Right atrium auricular region (tissue), 2 donors: Measurements from ENCODE around the gene ALAD. TPM values are rescaled to one million over a fixed set of nuclear protein-coding genes. Genes with fewer than 3 reads are reported as not detected.
"Not testable (repeated sequence)": the region's sequence is repeated elsewhere in the genome, so short reads cannot be mapped to it uniquely, and the experiment has no call there.

Source experiments
- DNase-seq: peaks from one replicate; pipeline ENCODE4 v3.0.0-alpha.2; 2019; ENCODE audit warnings: low spot score
- H3K27ac ChIP-seq, 2 donors: fragments of 200-600 bp; sonication (generic); 1 replicate in 1 of 2; 2 replicates in 1 of 2; pipeline ENCODE4 v1.5.1; 2016 to 2019
- H3K27me3 ChIP-seq, 2 donors: fragments of 200-600 bp; sonication (generic); one replicate each; pipeline versions ENCODE4 v1.5.1 to v1.6.0; 2017 to 2019
- H3K36me3 ChIP-seq: fragments of 200-600 bp; sonication (generic); one replicate; pipeline ENCODE4 v1.5.1; 2016
- H3K4me1 ChIP-seq, 2 donors: fragments of 200-600 bp; sonication (generic); one replicate each; pipeline versions ENCODE4 v1.5.1 to v1.6.0; 2017 to 2019
- H3K4me3 ChIP-seq, 2 donors: fragments of 200-600 bp; sonication (generic); 1 replicate in 1 of 2; 2 replicates in 1 of 2; pipeline ENCODE4 v1.5.1; 2017 to 2019; ENCODE audit warnings: mild to moderate bottlenecking in 1 of 2, moderate library complexity in 1 of 2
- H3K9me3 ChIP-seq, 2 donors: fragments of 200-600 bp; sonication (generic); one replicate each; pipeline ENCODE4 v1.5.1; 2019
- total RNA-seq, 2 donors: library from RNA; depleted of rRNA; stranded (reverse); fragments of >200 nt; gene quantifications; one replicate each; pipeline ENCODE4 v1.1.0, GENCODE V29; 2016
- TF ChIP-seq, protein P1 (sequence below), 2 donors: fragments of 200-600 bp; sonication (generic); IDR thresholded peaks; one replicate each; pipeline ENCODE4 v1.5.1; 2019; ENCODE audit warnings: antibody characterized with exemption in 2 of 2

The ALAD gene
- total RNA-seq, 2 donors from 2014 or later = 16.2 to 17.8 TPM

DNA sequence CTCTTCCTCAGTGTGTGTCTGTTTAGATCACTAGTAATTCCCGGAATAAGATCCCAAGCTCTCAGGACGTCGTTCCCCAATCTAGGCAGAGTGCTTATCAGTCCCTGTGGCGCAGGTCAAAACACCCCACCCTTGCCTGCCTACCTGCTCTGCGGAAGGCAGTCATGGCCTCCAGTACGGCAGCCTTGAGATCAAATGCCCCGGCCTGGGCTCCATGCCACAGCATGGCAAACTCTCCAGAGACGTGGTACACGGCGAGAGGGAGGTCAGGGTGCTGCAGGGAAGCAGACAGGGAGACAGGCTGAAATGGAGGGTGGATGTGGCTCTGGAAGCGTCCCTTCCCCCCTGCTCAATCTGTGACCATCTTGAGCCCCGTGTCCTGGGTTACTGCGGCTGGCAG, 12.3 kb downstream of the ALAD start:
- Histone ChIP-seq H3K27me3 (no peaks in the 10 kb centered on the region), H3K36me3 (peaks cover 51% of the 10 kb centered on the region), H3K4me1 (no peaks in the 10 kb centered on the region), H3K9me3 (no peaks in the 10 kb centered on the region), H3K27ac (no peak overlapping the region), H3K4me3 (no peak overlapping the region)
- DNase-seq = no peak
- TF ChIP-seq, protein P1, sequence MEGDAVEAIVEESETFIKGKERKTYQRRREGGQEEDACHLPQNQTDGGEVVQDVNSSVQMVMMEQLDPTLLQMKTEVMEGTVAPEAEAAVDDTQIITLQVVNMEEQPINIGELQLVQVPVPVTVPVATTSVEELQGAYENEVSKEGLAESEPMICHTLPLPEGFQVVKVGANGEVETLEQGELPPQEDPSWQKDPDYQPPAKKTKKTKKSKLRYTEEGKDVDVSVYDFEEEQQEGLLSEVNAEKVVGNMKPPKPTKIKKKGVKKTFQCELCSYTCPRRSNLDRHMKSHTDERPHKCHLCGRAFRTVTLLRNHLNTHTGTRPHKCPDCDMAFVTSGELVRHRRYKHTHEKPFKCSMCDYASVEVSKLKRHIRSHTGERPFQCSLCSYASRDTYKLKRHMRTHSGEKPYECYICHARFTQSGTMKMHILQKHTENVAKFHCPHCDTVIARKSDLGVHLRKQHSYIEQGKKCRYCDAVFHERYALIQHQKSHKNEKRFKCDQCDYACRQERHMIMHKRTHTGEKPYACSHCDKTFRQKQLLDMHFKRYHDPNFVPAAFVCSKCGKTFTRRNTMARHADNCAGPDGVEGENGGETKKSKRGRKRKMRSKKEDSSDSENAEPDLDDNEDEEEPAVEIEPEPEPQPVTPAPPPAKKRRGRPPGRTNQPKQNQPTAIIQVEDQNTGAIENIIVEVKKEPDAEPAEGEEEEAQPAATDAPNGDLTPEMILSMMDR (IDR thresholded peaks at IDR 0.05) = no peak

DNA sequence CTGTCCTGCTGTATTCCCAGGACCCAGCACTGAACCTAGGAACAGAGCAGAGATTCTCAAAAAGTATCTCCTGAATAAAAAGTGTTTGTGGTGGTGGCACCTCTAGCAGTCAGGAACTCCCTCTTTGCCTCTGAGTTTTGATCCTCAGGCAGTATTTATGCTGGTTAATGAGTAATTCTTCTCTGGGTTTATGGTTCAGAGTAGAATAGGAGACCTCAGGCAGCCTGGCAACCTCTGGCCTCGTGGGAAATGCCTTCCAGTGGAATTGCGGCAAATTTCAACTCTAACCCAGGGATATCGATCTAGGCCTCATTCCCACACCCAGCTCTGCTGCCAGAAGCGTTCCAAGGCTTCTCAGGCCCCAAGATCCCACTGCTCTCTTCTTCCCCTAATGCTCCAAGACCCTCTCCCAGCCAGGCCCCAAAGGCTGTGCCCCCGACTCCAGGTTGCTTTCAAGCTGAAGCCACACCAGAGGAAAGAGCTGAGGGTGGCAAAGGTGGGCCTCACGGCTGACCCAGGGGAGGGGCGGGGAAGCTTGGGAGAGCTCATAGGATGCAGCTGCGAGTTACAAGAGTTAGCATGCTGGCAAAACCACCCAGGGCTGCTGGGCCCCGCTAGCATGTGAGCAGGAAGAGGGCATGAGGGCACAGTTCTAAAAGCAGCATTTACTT, 13.4 kb downstream of the ALAD start:
- no peaks in the 10 kb centered on the region for H3K27me3 ChIP-seq
- H3K27ac ChIP-seq = no peak overlapping the region
- peaks cover 51% of the 10 kb centered on the region for H3K36me3 ChIP-seq
- TF ChIP-seq, protein P1 (IDR thresholded peaks at IDR 0.05) = no peak
- no peaks in the 10 kb centered on the region for H3K4me1 ChIP-seq
- no peak for DNase-seq
- H3K4me3 ChIP-seq = no peak overlapping the region
- H3K9me3 ChIP-seq = no peaks in the 10 kb centered on the region

DNA sequence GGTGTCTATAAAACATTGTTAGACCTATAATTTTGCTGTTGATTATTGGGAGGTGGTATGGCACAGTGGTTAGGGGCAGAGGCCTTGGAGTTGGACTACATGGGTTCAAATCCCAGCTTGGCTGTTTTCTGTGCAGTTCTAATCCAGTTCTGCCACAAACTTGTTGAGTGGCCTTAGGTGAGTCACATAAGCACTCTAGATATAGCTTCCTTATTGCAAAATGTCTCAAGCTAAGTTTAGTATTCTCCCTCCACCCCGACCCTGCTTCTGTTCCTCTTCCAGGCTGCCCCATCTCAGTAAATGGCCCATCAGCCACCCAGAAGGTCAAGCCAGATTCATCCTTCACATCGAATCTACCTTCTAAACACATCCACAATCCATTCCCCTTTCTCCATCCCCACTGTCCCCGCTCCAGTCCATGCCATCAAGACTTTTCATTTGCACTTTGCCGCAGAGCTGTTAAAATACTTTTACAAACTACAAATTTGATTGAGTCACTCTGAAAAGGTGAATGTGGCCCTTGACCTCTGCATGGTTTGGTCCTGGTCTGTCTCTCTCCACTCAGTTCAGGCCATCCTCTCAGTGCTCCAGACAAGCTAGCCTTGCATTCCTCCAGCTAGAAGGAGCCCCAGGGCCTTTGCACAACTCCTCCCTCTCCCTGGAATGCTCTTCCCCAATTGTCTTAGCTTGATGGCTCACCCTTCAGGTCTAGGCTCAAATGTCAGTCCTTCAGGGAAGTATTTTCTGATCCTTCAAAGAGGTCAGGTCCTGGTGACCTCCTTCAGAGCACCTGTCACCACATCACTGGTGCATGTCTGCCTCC, 14.3 kb downstream of the ALAD start:
- no peak overlapping the region for H3K27ac ChIP-seq
- H3K4me1 ChIP-seq = no peaks in the 10 kb centered on the region
- no peaks in the 10 kb centered on the region for H3K9me3 ChIP-seq
- no peak for DNase-seq
- H3K27me3 ChIP-seq = no peaks in the 10 kb centered on the region
- H3K36me3 ChIP-seq = peaks cover 43% of the 10 kb centered on the region
- H3K4me3 ChIP-seq = no peak overlapping the region
- TF ChIP-seq, protein P1 (IDR thresholded peaks at IDR 0.05) = no peak

DNA sequence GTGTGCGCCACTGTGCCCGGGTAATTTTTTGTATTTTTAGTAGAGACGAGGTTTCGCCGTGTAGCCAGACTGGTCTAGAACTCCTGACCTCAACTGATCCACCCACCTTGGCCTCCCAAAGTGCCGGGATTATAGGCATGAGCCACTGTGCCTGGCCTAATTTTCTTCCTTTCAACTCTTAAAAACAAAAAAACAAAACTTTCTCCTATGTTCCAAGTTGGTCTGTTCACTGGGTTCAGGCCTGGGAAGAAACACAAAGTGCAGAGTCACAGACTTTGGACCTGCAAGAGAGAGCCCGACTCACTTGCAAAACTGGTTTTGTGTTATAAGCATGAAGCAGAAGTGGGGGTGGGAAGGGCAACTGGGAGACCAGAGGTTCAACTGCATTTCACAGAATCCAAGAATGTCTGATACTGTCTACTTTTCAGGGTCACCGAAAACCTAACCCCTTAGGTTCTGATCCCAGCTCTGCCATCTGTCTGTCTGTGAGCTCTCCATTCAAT, 19.1 kb downstream of the ALAD start:
- Histone ChIP-seq H3K27me3 (no peaks in the 10 kb centered on the region), H3K27ac (no peak overlapping the region), H3K4me1 (no peaks in the 10 kb centered on the region), H3K4me3 (no peak overlapping the region), H3K36me3 (peaks cover 2% of the 10 kb centered on the region), H3K9me3 (no peaks in the 10 kb centered on the region)
- DNase-seq = no peak
- TF ChIP-seq, protein P1 (IDR thresholded peaks at IDR 0.05) = no peak

DNA sequence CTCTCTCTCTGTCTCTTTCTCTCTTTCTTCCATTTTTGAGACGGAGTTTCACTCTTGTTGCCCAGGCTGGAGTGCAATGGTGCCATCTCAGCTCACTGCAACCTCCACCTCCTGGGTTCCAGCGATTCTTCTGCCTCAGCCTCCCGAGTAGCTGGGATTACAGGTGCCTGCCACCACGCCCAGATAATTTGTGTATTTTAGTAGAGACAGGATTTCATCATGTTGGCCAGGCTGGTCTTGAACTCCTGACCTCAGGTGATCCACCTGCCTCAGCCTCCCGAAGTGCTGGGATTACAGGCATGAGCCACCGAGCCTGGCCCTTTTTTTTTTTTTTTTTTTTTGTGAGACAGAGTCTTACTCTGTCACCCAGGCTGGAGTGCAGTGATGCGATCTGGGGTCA, 19.6 kb downstream of the ALAD start:
- H3K9me3 ChIP-seq, H3K27me3 ChIP-seq, DNase-seq, H3K4me1 ChIP-seq, H3K36me3 ChIP-seq, H3K27ac ChIP-seq, H3K4me3 ChIP-seq: not testable (repeated sequence)

DNA sequence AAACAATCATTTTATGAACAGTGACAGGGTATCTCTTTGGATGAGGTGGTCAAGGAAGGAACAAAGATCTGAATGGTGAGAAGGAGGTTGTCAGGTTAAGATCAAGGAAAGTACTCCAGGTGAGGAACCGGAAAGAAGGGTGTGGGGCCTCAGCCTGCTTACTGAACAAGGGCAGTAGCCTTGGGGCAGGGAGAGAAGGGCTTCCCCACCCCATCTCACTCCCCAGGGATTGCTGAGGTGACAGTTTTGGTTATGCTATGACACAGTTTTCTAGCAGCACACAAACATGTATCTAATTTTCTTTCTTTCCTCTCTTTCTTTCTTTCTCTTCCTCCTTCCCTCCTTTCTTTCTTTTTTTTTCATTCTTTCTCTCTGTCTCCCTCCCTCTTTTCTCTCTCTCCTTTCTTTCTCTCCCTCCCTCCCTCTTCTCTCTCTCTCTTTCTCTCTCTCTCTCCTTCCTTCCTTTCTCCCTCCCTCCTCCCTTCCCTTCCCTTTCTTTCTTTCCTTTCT, 20.2 kb downstream of the ALAD start:
- Histone ChIP-seq H3K36me3 (no peaks in the 10 kb centered on the region), H3K4me3 (no peak overlapping the region), H3K9me3 (no peaks in the 10 kb centered on the region), H3K27ac (no peak overlapping the region), H3K27me3 (no peaks in the 10 kb centered on the region), H3K4me1 (no peaks in the 10 kb centered on the region)
- DNase-seq = no peak
- TF ChIP-seq, protein P1 (IDR thresholded peaks at IDR 0.05) = no peak

DNA sequence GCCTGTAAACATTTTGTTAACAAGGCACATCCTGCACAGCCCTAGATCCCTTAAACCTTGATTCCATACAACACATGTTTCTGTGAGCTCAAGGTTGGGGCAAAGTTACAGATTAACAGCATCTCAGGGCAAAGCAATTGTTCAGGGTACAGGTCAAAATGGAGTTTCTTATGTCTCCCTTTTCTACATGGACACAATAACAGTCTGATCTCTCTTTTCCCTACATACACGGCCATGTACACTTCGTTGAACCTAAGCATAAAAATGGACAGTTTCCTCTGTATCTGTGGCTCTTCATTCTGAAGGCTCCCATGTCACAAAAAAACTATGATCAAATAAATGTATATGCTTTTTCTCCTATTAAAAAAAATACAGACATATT, 21.3 kb downstream of the ALAD start:
- not testable (repeated sequence) for DNase-seq, H3K4me1 ChIP-seq, H3K27ac ChIP-seq, H3K4me3 ChIP-seq, H3K9me3 ChIP-seq, H3K27me3 ChIP-seq, H3K36me3 ChIP-seq

DNA sequence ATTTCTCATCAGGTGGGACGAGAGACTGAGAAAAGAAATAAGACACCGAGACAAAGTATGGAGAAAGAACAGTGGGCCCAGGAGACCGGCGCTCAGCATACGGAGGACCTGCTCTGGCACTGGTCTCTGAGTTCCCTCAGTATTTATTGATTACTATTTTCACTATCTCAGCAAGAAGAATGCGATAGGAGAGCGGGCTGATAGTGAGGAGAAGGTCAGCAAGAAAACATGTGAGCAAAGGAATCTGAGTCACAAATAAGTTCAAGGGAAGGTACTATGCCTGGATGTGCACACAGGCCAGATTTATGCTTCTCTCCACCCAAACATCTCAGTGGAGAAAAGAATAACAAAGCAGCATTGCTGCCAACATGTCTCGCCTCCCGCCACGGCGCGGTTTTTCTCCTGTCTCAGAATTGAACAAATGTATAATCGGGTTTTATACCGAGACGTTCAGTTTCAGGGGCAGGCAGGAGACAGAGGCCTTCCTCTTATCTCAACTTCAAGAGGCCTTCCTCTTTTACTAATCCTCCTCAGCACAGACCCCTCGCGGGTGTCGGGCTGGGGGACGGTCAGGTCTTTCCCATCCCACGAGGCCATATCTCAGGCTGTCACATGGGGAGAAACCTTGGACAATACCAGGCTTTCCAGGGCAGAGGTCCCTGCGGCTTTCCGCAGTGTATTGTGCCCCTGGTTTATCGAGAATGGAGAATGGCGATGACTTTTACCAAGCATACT, 21.8 kb downstream of the ALAD start:
- H3K27ac ChIP-seq, H3K27me3 ChIP-seq, H3K36me3 ChIP-seq, H3K9me3 ChIP-seq, H3K4me3 ChIP-seq, H3K4me1 ChIP-seq, DNase-seq: not testable (repeated sequence)
